ENCODE data around the gene TSPEAR.

Gene TSPEAR

DNA sequence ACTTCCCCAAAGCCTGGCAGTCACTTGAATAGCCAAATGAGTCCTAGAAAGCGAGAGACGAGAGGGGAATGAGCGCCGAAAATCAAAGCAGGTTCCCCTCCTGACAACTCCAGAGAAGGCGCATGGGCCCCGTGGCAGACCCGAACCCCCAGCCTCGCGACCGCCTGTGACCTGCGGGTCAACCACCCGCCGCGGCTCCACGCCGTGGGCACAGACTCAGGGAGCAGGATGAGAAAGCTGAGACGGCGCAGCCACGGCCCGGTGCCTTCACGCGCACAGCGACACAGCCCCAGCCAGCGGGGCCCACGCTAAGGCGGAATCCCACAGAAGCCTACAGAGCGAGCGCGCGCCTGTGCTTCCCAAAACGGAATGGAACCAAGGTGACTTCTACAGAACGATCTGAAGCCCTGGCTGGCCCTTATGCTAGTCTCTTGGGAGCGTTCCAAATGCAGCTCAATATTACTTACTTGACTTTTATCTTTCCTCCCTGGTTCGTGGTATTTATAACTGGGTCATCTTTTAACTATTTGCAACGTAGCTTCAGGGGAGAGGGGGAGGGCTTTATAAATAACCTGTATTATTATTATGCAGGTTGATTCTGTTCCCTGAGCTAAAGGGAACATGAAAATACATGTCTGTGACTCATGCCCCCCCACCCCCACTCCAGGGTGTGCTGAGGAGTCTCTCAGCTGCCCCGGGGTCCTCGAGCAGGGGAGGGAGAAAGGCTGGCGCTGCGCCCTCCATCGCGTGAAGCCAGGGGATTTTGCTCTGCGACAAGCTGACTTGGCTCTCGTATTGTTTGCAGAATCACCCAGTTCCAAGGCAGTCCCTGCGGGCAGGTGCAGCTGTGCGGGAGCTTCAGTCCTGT is 1.7 kb downstream of the TSPEAR start:
- TF ChIP-seq, protein P1, sequence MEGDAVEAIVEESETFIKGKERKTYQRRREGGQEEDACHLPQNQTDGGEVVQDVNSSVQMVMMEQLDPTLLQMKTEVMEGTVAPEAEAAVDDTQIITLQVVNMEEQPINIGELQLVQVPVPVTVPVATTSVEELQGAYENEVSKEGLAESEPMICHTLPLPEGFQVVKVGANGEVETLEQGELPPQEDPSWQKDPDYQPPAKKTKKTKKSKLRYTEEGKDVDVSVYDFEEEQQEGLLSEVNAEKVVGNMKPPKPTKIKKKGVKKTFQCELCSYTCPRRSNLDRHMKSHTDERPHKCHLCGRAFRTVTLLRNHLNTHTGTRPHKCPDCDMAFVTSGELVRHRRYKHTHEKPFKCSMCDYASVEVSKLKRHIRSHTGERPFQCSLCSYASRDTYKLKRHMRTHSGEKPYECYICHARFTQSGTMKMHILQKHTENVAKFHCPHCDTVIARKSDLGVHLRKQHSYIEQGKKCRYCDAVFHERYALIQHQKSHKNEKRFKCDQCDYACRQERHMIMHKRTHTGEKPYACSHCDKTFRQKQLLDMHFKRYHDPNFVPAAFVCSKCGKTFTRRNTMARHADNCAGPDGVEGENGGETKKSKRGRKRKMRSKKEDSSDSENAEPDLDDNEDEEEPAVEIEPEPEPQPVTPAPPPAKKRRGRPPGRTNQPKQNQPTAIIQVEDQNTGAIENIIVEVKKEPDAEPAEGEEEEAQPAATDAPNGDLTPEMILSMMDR (IDR thresholded peaks at IDR 0.05; ENCODE audit: low read depth, low read length, missing control alignments), result no peak
- no peak for DNase-seq (ENCODE audit: extremely low read depth, low read depth)
- no peak overlapping the region for H3K4me3 ChIP-seq (replicated peaks; ENCODE audit: low read depth, low read length)

DNA sequence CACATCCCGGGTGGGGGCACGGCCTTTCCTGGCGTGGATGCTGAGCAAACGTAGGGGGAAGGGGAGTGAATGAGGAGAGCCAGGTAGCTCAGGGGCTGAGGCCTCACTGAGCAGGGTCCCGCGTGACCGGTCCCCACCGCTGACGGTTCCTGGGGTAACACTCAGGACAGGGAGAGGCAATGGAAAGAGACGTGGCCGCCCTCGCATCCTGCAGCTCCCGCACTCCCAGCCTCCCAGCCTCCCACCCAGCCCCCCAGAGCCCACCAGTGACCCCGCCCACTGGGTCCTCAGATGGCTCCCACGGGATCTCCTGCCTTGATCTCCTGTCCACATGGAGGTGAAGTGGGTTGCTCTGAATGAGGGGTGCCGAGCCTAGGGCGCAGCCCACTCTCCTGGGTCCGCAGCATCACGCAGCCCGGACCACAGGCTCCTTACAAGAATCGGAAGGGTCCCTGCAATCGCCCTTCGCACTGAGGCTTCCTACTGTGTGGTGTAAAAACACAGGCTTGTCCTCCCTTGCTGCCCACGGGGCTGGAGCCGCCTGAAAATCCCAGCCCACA is 2.4 kb downstream of the TSPEAR start:
- no peak overlapping the region for H3K4me3 ChIP-seq (replicated peaks; ENCODE audit: low read depth, low read length)
- DNase-seq (ENCODE audit: extremely low read depth, low read depth), result no peak
- TF ChIP-seq, protein P1 (IDR thresholded peaks at IDR 0.05; ENCODE audit: low read depth, low read length, missing control alignments), result no peak

DNA sequence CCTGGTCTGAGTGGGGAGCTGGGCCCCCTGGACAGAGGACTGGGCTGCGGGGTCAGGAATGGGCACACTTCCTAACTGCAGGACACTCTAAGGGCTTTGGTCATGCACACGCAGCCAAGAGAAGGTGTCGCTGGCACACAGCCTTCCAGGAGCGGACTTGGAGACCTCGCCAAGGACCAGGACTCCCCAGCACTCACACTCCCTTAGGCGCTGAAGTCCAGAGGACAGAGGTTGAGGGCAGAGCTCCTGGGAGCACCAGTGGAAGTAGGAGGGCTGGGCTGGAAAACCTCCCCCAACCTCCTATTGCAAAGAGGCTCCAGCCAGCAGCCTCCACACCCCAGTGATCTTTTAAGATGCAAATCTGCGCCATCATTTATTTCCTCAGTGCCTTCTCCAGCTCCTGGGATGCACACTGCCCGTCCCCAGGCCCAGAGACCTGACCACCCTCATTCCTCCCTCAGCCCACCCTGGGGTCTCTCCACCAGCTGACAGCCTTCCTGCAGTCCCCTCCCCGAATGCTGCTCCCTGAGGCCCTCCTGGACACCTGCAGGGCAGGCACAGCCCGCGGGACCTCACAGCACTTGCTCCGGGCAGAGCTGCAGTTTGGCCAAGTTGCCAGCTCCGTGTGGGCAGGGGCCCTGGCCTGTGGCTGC is 3.0 kb downstream of the TSPEAR start:
- H3K4me3 ChIP-seq (replicated peaks; ENCODE audit: low read depth, low read length), result no peak overlapping the region
- no peak for DNase-seq (ENCODE audit: extremely low read depth, low read depth)
- TF ChIP-seq, protein P1 (IDR thresholded peaks at IDR 0.05; ENCODE audit: low read depth, low read length, missing control alignments), result no peak

DNA sequence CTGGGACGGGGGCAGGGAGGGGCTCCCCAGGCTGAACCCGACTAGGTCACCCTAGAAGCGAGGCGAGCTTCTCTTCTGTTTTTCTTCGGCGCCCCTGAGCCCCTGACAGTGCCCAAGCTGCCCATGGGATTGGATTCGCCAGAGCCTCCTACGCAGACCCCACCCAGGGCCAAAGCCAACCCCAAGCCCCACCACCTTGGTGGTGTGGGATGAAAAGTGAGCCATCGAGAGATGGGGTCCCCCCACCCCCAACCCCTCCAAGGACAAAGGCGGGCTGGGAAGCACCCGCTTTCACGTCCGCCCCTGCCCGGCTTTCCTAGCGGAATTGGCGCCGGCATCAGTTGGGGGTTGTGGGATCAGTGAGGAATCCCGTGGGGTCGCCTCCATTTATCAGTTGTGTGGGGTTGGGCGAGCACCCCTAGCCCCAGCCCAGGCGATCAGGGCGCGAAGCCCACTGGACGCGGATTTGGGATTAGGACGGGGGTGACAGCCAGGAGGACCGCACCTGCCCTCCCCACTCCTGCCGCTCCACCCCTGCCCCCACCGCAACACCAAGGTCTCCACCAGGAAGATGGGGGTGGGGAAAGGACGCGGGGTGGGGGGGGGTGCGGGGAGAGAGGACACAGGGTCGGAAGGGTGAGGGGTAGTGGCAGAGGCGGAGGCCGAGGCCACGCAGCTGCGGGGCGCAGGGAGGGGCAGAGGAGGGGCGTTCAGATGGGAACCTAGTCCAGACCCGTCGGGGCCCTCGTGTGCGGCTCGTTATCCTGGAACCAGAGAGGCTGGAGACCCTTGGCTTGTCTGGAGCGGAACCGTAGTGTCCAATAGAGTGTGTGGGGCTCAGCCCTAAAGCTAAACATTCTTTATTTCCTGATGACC is 4.4 kb downstream of the TSPEAR start:
- DNase-seq (ENCODE audit: extremely low read depth, low read depth), result no peak
- H3K4me3 ChIP-seq (replicated peaks; ENCODE audit: low read depth, low read length), result no peak overlapping the region
- TF ChIP-seq, protein P1 (IDR thresholded peaks at IDR 0.05; ENCODE audit: low read depth, low read length, missing control alignments), result no peak

DNA sequence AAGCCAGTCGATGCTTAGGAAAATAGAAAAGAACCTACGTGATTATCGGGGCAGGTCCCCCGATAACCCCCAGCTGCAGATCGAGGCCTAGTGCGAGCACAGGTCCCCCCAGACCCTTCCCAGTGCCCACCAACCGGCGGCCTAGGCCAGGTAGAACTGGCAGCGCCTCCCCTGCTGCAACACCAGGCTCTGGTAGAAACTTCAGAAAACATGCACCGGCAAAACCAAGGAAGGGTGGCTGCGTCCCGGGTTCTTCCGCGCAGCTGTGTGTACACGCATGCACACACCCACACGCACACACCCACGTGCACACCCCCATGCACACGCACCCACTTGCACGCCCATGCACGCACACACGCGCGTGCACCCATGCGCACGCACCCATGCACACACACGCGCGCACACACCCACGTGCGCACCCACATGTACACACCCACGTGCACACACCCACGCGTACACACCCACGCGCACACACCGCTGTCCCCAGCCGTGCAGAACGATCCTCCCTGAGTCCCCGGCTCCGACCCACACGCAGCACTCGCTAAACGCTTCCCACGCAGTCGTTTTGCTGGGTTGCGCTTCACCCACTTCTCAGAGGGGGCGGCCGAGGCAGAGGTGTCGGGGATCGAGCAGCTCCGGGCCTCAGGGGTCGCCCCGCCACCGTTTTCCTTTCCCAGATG is 5.2 kb downstream of the TSPEAR start:
- DNase-seq (ENCODE audit: extremely low read depth, low read depth), result no peak
- no peak overlapping the region for H3K4me3 ChIP-seq (replicated peaks; ENCODE audit: low read depth, low read length)
- TF ChIP-seq, protein P1 (IDR thresholded peaks at IDR 0.05; ENCODE audit: low read depth, low read length, missing control alignments), result no peak

DNA sequence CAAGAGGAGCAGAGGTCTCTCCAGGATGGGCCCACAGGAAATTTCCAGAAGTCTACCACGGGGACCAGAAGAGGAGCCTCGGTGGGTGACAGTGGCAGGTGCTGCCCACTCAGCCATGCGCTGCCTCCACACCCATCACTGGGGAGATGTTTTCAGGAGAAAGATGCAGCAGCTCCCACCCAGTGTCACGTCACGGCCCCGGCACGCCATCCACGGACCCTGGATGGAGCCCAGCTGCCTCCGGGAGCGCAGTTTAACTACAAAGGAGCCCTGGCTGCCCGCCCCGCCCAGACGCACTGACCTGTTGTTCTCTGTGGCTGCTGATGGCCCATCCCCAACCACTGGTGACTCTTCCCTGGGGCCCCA is 6.8 kb downstream of the TSPEAR start:
- H3K4me3 ChIP-seq (replicated peaks; ENCODE audit: low read depth, low read length), result no peak overlapping the region
- TF ChIP-seq, protein P1 (IDR thresholded peaks at IDR 0.05; ENCODE audit: low read depth, low read length, missing control alignments), result no peak
- DNase-seq (ENCODE audit: extremely low read depth, low read depth), result no peak
